Myocyte (in vitro differentiated cells): ENCODE results near the gene ENO2. TPM values are rescaled to one million over a fixed set of nuclear protein-coding genes. Genes with fewer than 3 reads are reported as not detected.

Experiments used
- DNase-seq: peaks from one replicate; pipeline ENCODE4 v3.0.0-alpha.2; 2012; ENCODE audit warnings: low read depth
- total RNA-seq: library from RNA; depleted of rRNA; stranded (reverse); fragments of >200 nt; gene quantifications from 2 replicates; pipeline ENCODE4 v1.2.3, GENCODE V29; 2014

Gene ENO2
- total RNA-seq, 1 donor from 2014 or later: 9.0 TPM

DNA sequence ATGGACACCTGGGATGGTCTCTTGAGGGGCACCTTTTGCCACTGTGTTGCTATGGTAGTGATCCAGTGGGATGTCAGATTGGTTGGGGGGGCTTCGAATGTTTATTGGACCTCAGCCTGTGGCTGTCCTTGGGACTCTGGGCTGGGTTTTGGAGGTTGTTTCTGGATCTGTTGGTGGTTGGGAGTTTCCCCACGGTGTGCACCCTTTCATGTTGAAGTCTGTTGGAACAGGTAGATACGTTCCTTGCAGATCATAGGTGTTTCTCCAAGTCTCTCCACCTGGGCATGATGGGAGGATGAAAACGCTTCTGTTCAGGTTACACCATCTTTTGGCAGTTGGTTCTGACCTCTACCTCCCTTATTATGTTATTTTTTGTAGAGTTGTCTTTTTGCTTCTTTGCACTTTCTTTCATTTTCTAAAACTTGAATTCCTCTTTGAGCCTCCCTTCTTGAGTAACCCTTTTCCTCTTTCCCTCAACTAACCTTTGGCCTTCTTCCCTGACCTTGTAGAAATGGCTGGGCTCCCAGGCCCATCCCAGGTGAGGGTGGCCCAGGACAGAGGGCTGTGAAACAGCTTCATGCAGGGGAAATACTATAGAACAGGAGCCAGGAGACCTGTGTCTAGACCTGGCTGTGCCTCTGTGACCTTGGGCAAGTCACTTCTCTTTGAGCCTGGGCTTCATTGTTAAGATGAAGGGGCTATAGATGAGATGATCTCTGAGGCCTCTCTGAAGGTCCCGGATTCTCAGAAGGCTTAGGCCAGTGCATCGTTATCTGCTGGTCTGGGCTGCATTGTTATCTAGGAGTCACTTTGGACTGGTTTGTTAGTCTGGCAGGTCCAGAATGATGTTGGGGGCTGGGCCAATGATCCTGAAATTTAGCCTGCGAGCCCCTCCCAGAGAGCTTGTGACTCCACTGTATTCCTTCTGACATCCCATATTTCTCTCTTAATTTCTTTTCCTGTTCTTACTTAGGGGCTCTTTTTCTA lies 15.4 kb downstream of the ENO2 start:
- DNase-seq: no peak

DNA sequence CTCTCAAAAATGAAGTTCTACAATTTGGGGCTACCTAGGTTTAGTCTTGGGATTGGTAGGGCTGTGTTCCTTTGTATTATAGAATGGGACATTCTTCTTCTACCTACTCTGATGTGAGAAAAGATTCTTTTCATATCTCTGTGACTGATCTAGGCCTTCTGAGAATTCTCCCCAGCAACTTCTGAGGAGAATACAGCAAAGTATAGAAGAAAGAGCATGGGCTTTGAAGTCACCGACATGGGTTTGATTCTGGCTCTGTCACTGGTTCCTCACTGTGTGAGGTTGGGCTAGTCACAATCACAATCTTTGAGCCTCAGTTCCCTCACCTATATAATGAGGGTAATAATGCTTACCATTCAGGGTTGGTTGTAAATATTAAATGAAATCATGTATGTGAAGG lies 18.4 kb downstream of the ENO2 start:
- DNase-seq: no peak

DNA sequence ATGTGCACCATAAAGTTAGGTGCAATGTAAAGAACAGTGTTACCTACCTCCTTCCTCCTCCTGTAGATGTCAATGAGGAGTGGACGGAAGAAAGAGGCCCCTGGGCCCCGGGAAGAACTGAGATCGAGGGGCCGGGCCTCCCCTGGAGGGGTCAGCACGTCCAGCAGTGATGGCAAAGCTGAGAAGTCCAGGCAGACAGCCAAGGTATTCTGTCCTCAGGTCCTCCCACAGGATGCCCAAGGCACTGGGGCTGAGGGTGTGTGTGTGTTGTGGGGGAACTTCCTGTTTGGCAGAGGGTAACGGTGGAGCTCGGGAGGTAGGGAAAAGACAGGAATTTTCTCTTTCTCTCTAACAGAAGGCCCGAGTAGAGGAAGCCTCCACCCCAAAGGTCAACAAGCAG lies 19.7 kb downstream of the ENO2 start:
- DNase-seq: no peak

- DNase-seq: no peak
Measured at GRCh38 chr12:6935371-6936193, 21.2 kb downstream of the ENO2 start.

- no peak for DNase-seq
Measured at GRCh38 chr12:6936194-6936635, 21.8 kb downstream of the ENO2 start.

DNA sequence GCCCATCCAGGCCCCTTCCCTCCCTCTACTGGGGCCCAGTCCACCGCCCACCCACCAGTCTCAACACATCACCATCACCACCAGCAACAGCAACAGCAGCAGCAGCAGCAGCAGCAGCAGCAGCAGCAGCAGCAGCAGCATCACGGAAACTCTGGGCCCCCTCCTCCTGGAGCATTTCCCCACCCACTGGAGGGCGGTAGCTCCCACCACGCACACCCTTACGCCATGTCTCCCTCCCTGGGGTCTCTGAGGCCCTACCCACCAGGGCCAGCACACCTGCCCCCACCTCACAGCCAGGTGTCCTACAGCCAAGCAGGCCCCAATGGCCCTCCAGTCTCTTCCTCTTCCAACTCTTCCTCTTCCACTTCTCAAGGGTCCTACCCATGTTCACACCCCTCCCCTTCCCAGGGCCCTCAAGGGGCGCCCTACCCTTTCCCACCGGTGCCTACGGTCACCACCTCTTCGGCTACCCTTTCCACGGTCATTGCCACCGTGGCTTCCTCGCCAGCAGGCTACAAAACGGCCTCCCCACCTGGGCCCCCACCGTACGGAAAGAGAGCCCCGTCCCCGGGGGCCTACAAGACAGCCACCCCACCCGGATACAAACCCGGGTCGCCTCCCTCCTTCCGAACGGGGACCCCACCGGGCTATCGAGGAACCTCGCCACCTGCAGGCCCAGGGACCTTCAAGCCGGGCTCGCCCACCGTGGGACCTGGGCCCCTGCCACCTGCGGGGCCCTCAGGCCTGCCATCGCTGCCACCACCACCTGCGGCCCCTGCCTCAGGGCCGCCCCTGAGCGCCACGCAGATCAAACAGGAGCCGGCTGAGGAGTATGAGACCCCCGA lies 22.5 kb downstream of the ENO2 start:
- no peak for DNase-seq

GRCh38 chr12:6937481-6938352 lies 23.3 kb downstream of the ENO2 start:
- DNase-seq: peak; percentile 91

DNA sequence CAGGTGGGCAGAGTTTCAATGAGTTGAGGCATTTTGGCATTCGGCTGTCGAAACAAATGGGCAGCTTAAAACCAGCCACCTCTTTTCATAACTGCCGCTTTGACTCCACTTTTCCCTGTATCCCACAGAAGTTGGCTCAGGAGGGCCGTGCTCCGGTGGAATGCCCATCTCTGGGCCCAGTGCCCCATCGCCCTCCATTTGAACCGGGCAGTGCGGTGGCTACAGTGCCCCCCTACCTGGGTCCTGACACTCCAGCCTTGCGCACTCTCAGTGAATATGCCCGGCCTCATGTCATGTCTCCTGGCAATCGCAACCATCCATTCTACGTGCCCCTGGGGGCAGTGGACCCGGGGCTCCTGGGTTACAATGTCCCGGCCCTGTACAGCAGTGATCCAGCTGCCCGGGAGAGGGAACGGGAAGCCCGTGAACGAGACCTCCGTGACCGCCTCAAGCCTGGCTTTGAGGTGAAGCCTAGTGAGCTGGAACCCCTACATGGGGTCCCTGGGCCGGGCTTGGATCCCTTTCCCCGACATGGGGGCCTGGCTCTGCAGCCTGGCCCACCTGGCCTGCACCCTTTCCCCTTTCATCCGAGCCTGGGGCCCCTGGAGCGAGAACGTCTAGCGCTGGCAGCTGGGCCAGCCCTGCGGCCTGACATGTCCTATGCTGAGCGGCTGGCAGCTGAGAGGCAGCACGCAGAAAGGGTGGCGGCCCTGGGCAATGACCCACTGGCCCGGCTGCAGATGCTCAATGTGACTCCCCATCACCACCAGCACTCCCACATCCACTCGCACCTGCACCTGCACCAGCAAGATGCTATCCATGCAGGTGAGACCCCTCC lies 24.2 kb downstream of the ENO2 start:
- DNase-seq: no peak

- DNase-seq: no peak
Measured at GRCh38 chr12:6939191-6939540, 24.8 kb downstream of the ENO2 start.

- no peak for DNase-seq
Measured at GRCh38 chr12:6941267-6941666, 26.9 kb downstream of the ENO2 start.

GRCh38 chr12:6941782-6942181 lies 27.4 kb downstream of the ENO2 start:
- no peak for DNase-seq

- no peak for DNase-seq
Measured at GRCh38 chr12:6942331-6942665, 27.9 kb downstream of the ENO2 start.

DNA sequence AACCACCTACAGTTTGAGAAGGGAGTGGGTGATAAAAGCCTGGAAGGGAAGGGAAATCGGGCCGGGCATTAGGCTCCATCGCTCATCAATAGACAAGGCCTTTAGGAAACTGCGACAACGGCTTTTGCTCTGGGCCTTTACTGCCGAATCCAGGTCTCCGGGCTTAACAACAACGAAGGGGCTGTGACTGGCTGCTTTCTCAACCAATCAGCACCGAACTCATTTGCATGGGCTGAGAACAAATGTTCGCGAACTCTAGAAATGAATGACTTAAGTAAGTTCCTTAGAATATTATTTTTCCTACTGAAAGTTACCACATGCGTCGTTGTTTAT lies 29.0 kb downstream of the ENO2 start:
- peak; percentile 91 for DNase-seq

- DNase-seq: peak; percentile 89
Measured at GRCh38 chr12:6943722-6944380, 29.5 kb downstream of the ENO2 start, which contains the start of the genes C12orf57 and RNU7-1. C12orf57 (plus strand) TSS chr12:6944022; CDS start chr12:6944122, 100 bp downstream. RNU7-1 (plus strand) TSS chr12:6943816.

GRCh38 chr12:6944381-6945186 lies 30.2 kb downstream of the ENO2 start:
- peak; percentile 93 for DNase-seq

GRCh38 chr12:6945613-6946012 lies 31.2 kb downstream of the ENO2 start:
- no peak for DNase-seq

GRCh38 chr12:6946033-6946919 lies 31.9 kb downstream of the ENO2 start:
- no peak for DNase-seq
